ENCODE results near the gene GRHL1. TPM values are rescaled to one million over a fixed set of nuclear protein-coding genes. Genes with fewer than 3 reads are reported as not detected.

GRHL1 gene
- total and polyA plus RNA-seq, 2 of the 8 experiments (the other 6 are each of a cell fraction or from before 2014, with no cell fraction given) = 1.3 to 3.6 TPM

GRCh38 chr2:10031886-10032745 is 80.6 kb downstream of the GRHL1 start:
- Histone ChIP-seq H3K18ac (ENCODE audit: extremely low read depth, low read length) (no peak overlapping the region), H3K36me3 (ENCODE audit: control insufficient read depth in 2 of 4, insufficient read depth in 4 of 4, low read length in 3 of 4) (no peaks in the 10 kb centered on the region), H4K5ac (ENCODE audit: insufficient read length, low read depth, low read length) (no peak overlapping the region), H4K91ac (replicated peaks; ENCODE audit: insufficient read length, low read length) (no peak overlapping the region), H2BK15ac (ENCODE audit: low read length) (no peak overlapping the region), H2BK5ac (ENCODE audit: low read depth, low read length) (no peak overlapping the region), H3K27ac (ENCODE audit: low read depth, low read length) (no peak overlapping the region), H2AK5ac (ENCODE audit: low read depth, low read length) (no peak overlapping the region), H3K79me2 (ENCODE audit: control insufficient read depth in 1 of 2, insufficient read depth in 2 of 2, low read length in 2 of 2) (no peaks in the 10 kb centered on the region), H2BK120ac (replicated peaks; ENCODE audit: low read depth, low read length) (no peak overlapping the region), H2BK12ac (ENCODE audit: low read depth, low read length) (no peak overlapping the region), H3K4me1 (replicated peaks in 1 of 4; ENCODE audit: control insufficient read depth in 3 of 4, insufficient read depth in 4 of 4, low read length in 3 of 4) (peaks cover 0 to 17% (median 7%) of the 10 kb centered on the region in 4 experiments; a peak in 6 of 7 replicates), H2AFZ (ENCODE audit: low read length) (no peak overlapping the region), H3K79me1 (ENCODE audit: low read depth, low read length) (no peaks in the 10 kb centered on the region), H3K9me3 (ENCODE audit: insufficient read depth in 2 of 2, low read depth in 1 of 2, low read length in 1 of 2) (no peaks in the 10 kb centered on the region), H4K8ac (ENCODE audit: extremely low read depth, insufficient read depth, low read length) (peak overlapping the region; percentile 71; the same call in 1 of the 2 replicates), H3K27me3 (replicated peaks in 1 of 4; ENCODE audit: control insufficient read depth in 3 of 4, extremely low read depth in 1 of 4, insufficient read depth in 3 of 4, low read length in 3 of 4) (no peaks in the 10 kb centered on the region), H3K23me2 (ENCODE audit: low read depth, low read length) (no peaks in the 10 kb centered on the region), H4K20me1 (replicated peaks in 1 of 2; ENCODE audit: control insufficient read depth in 1 of 2, insufficient read depth in 2 of 2, low read length in 2 of 2) (no peaks in the 10 kb centered on the region), H3K4me2 (ENCODE audit: insufficient read depth in 1 of 2, low read depth in 2 of 2, low read length in 2 of 2) (no peak overlapping the region), H3K14ac (ENCODE audit: insufficient read length) (no peak overlapping the region), H3K4ac (replicated peaks; ENCODE audit: insufficient read length, low read depth, low read length) (no peak overlapping the region), H3K9ac (replicated peaks in 1 of 4; ENCODE audit: extremely low read depth in 1 of 4, low read depth in 3 of 4, low read length in 3 of 4) (no peak overlapping the region), H3K4me3 (ENCODE audit: extremely low read depth in 1 of 4, insufficient read depth in 2 of 4, low read depth in 3 of 4, low read length in 4 of 4) (no peak overlapping the region), H3K56ac (replicated peaks; ENCODE audit: insufficient read length, low read depth, low read length) (no peak overlapping the region), H3K23ac (ENCODE audit: insufficient read length) (no peak overlapping the region), H2BK20ac (ENCODE audit: low read length) (no peak overlapping the region)
- CTCF ChIA-PET (ENCODE audit: partially characterized antibody) = interaction anchor here (0.6 to 7.5 kb wide), 8 partner anchors 10 to 254 kb away, joined by 3 to 46 read pairs (median 6); no protein-coding TSS in a partner anchor
- DNase-seq (ENCODE audit: low read depth in 1 of 2, low spot score in 2 of 2) (no peak), FAIRE-seq (no peak)
- 92% methylated on average over 19 of the region's 20 CpGs; no CpG with 5 or more reads in 1 of the 2 experiments for WGBS, 2 experiments (ENCODE audit: extremely low coverage in 1 of 2, insufficient coverage in 1 of 2, insufficient read length in 1 of 2, insufficient replicate concordance in 2 of 2, low coverage in 1 of 2, low lambda C conversion rate in 2 of 2, missing lambda C conversion rate in 1 of 2)
- POLR2A ChIA-PET (ENCODE audit: partially characterized antibody) = interaction anchor here (1.1 kb wide), 1 partner anchor 10 kb away, joined by 3 read pairs; no protein-coding TSS in a partner anchor
- TF ChIP-seq TBP (IDR thresholded peaks at IDR 0.05; ENCODE audit: low read depth, low read length) (no peak), BCL11A (IDR thresholded peaks at IDR 0.05; ENCODE audit: low read depth in 2 of 2, low read length in 2 of 2) (no peak), JUN (IDR thresholded peaks at IDR 0.05; ENCODE audit: low read depth, low read length) (no peak), RBBP5 (IDR thresholded peaks at IDR 0.05; ENCODE audit: borderline replicate concordance, low read depth, low read length) (no peak), RAD21 (IDR thresholded peaks at IDR 0.05 in 1 of 2, conservative IDR thresholded peaks at IDR 0.05 in 1 of 2; ENCODE audit: low read depth in 2 of 2, low read length in 2 of 2) (no peak), CTCF (IDR thresholded peaks at IDR 0.05; ENCODE audit: control extremely low read depth in 1 of 3, insufficient read depth in 1 of 3, low read depth in 1 of 3, low read length in 3 of 3) (no peak), SIRT6 (IDR thresholded peaks at IDR 0.05; ENCODE audit: low read length) (no peak), GABPA (IDR thresholded peaks at IDR 0.05; ENCODE audit: borderline replicate concordance, insufficient read depth, low read length) (no peak), EGR1 (IDR thresholded peaks at IDR 0.05; ENCODE audit: borderline replicate concordance, low read depth, low read length) (no peak)

Data from H1 (cell line).